Suprapubic skin (tissue), 4 donors: ENCODE measurements around the gene LRP1B.

Experiments used
- POLR2A ChIP-seq, 2 donors: fragments of 450-650 bp; IDR thresholded peaks; one replicate each; pipeline ENCODE4 v1.6.1; 2017; ENCODE audit warnings: antibody characterized with exemption in 2 of 2, mild to moderate bottlenecking in 2 of 2, moderate library complexity in 2 of 2
- POLR2AphosphoS5 ChIP-seq, 3 donors: sonication (generic); formaldehyde crosslinking; IDR thresholded peaks; one replicate each; pipeline ENCODE4 v1.6.1; 2017; ENCODE audit warnings: antibody characterized with exemption in 3 of 3
- TF ChIP-seq, protein P1 (sequence below), 2 donors: fragments of 200-600 bp in 1 of 2; fragments of 450-650 bp in 1 of 2; sonication (generic) in 1 of 2; IDR thresholded peaks; one replicate each; pipeline ENCODE4 v1.5.1; 2016 to 2019; ENCODE audit warnings: antibody characterized with exemption in 2 of 2, mild to moderate bottlenecking in 1 of 2, moderate library complexity in 1 of 2

DNA sequence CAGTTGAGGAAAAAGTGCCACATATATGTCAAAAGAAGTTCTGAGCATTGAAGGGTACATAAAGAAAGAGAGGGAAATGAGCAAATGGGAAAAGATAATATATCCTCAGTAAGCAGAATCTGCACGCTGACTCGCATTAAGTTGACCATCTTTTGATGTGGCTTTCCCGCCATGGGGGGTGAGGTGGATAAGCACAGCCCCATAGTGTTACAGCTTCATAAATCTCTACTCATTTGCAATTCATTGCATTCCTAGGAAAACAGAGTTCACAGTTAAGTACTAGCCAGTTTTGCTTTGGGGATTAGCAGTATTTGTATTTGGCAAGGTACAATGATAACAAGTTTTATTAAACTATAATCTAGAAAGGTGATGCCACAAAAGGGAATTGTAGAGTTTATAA is 814.2 kb downstream of the LRP1B start:
- TF ChIP-seq, protein P1, sequence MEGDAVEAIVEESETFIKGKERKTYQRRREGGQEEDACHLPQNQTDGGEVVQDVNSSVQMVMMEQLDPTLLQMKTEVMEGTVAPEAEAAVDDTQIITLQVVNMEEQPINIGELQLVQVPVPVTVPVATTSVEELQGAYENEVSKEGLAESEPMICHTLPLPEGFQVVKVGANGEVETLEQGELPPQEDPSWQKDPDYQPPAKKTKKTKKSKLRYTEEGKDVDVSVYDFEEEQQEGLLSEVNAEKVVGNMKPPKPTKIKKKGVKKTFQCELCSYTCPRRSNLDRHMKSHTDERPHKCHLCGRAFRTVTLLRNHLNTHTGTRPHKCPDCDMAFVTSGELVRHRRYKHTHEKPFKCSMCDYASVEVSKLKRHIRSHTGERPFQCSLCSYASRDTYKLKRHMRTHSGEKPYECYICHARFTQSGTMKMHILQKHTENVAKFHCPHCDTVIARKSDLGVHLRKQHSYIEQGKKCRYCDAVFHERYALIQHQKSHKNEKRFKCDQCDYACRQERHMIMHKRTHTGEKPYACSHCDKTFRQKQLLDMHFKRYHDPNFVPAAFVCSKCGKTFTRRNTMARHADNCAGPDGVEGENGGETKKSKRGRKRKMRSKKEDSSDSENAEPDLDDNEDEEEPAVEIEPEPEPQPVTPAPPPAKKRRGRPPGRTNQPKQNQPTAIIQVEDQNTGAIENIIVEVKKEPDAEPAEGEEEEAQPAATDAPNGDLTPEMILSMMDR (IDR thresholded peaks at IDR 0.05): no peak
- TF ChIP-seq POLR2AphosphoS5 (IDR thresholded peaks at IDR 0.05) (no peak), POLR2A (IDR thresholded peaks at IDR 0.05) (no peak)
